H9 (cell line): Measurements from ENCODE around the gene PRSS38. TPM values are rescaled to one million over a fixed set of nuclear protein-coding genes. Genes with fewer than 3 reads are reported as not detected.

Experiments used
- DNase-seq: peaks from one replicate; pipeline ENCODE4 v3.0.0-alpha.2; 2017
- H2AFZ ChIP-seq: one replicate; pipeline ENCODE4 v1.6.1; 2013; ENCODE audit warnings: mild to moderate bottlenecking, low read length, control low read depth, moderate library complexity
- H2AK5ac ChIP-seq: 2 replicates; pipeline ENCODE4 v1.6.1; 2013; ENCODE audit warnings: low read length, control low read depth, mixed read lengths; ENCODE audit not compliant: insufficient read length
- H2BK120ac ChIP-seq: one replicate; pipeline ENCODE4 v1.6.1; 2013; ENCODE audit warnings: low read depth, mild to moderate bottlenecking, low read length, control low read depth, inconsistent platforms; ENCODE audit not compliant: poor library complexity, severe bottlenecking
- H2BK12ac ChIP-seq: 2 replicates; pipeline ENCODE4 v1.6.1; 2013; ENCODE audit warnings: low read length, control low read depth, mixed read lengths, low read depth; ENCODE audit not compliant: insufficient read length
- H2BK15ac ChIP-seq: 2 replicates; pipeline ENCODE4 v1.6.1; 2013; ENCODE audit warnings: low read depth, low read length, control low read depth
- H2BK20ac ChIP-seq: one replicate; pipeline ENCODE4 v1.6.1; 2013; ENCODE audit warnings: low read depth, mild to moderate bottlenecking, low read length, control low read depth, inconsistent platforms; ENCODE audit not compliant: poor library complexity, severe bottlenecking
- H2BK5ac ChIP-seq: 2 replicates; pipeline ENCODE4 v1.6.1; 2013; ENCODE audit warnings: low read length, control low read depth, mixed read lengths; ENCODE audit not compliant: insufficient read length
- H3K14ac ChIP-seq: 2 replicates; pipeline ENCODE4 v1.6.1; 2013; ENCODE audit warnings: low read length, control low read depth; ENCODE audit not compliant: insufficient read depth
- H3K18ac ChIP-seq: 2 replicates; pipeline ENCODE4 v1.6.1; 2013; ENCODE audit warnings: low read depth, mild to moderate bottlenecking, mixed read lengths, low read length, control low read depth; ENCODE audit not compliant: insufficient read length
- H3K23ac ChIP-seq: 2 replicates; pipeline ENCODE4 v1.6.1; 2013; ENCODE audit warnings: low read length, control low read depth, mixed read lengths, low read depth; ENCODE audit not compliant: insufficient read length
- H3K23me2 ChIP-seq: 2 replicates; pipeline ENCODE4 v1.6.1; 2013; ENCODE audit warnings: low read depth, mild to moderate bottlenecking, mixed read lengths, low read length, control low read depth; ENCODE audit not compliant: insufficient read length, poor library complexity, severe bottlenecking
- H3K27ac ChIP-seq: 2 replicates; pipeline ENCODE4 v1.5.1; 2013; ENCODE audit warnings: low read length, control low read depth, mixed read lengths, low read depth; ENCODE audit not compliant: insufficient read length
- H3K27me3 ChIP-seq: 2 replicates; pipeline ENCODE4 v1.6.1; 2013; ENCODE audit warnings: low read length, control low read depth, inconsistent platforms; ENCODE audit not compliant: insufficient read depth
- H3K4ac ChIP-seq: 2 replicates; pipeline ENCODE4 v1.6.1; 2013; ENCODE audit warnings: low read depth, mild to moderate bottlenecking, control low read depth, inconsistent platforms, low read length, moderate library complexity
- H3K4me1 ChIP-seq: 2 replicates; pipeline ENCODE4 v1.6.1; 2013; ENCODE audit warnings: low read length, control low read depth, inconsistent platforms; ENCODE audit not compliant: insufficient read depth
- H3K4me2 ChIP-seq: 2 replicates; pipeline ENCODE4 v1.6.1; 2013; ENCODE audit warnings: low read length, control low read depth, mixed read lengths; ENCODE audit not compliant: insufficient read length, insufficient read depth
- H3K56ac ChIP-seq: 2 replicates; pipeline ENCODE4 v1.6.1; 2013; ENCODE audit warnings: low read depth, mild to moderate bottlenecking, mixed read lengths, low read length, control low read depth; ENCODE audit not compliant: insufficient read length
- H3K79me1 ChIP-seq: 2 replicates; pipeline ENCODE4 v1.6.1; 2013; ENCODE audit warnings: low read depth, mild to moderate bottlenecking, moderate library complexity, low read length, control low read depth, inconsistent platforms; ENCODE audit not compliant: insufficient read depth, poor library complexity, severe bottlenecking
- H3K79me2 ChIP-seq: 2 replicates; pipeline ENCODE4 v1.6.1; 2013; ENCODE audit warnings: low read length, control low read depth, inconsistent platforms; ENCODE audit not compliant: insufficient read depth
- H3K9ac ChIP-seq: 2 replicates; pipeline ENCODE4 v1.6.1; 2013; ENCODE audit warnings: low read length, control low read depth, mixed read lengths; ENCODE audit not compliant: insufficient read length; ENCODE audit errors: extremely low read depth
- H3K9me3 ChIP-seq: one replicate; pipeline ENCODE4 v1.6.1; 2013; ENCODE audit warnings: low read depth, low read length, inconsistent platforms; ENCODE audit not compliant: control insufficient read depth
- H3T11ph ChIP-seq: one replicate; pipeline ENCODE4 v1.6.1; 2013; ENCODE audit warnings: mild to moderate bottlenecking, low read length, control low read depth, inconsistent platforms
- H4K20me1 ChIP-seq: one replicate; pipeline ENCODE4 v1.6.1; 2013; ENCODE audit not compliant: control insufficient read depth, insufficient read length, insufficient read depth
- H4K5ac ChIP-seq: 2 replicates; pipeline ENCODE4 v1.6.1; 2013; ENCODE audit warnings: low read depth, mild to moderate bottlenecking, mixed read lengths, low read length, control low read depth; ENCODE audit not compliant: insufficient read length
- H4K8ac ChIP-seq: replicated peaks from 2 replicates; pipeline ENCODE4 v1.6.1; 2013; ENCODE audit warnings: low read length, control low read depth, mixed read lengths, low read depth; ENCODE audit not compliant: insufficient read length
- H4K91ac ChIP-seq: 2 replicates; pipeline ENCODE4 v1.6.1; 2013; ENCODE audit warnings: low read depth, mild to moderate bottlenecking, moderate library complexity, mixed read lengths, low read length, control low read depth; ENCODE audit not compliant: insufficient read length
- H3K27ac Mint-ChIP-seq, 3 experiments: 2 replicates in 2 of 3; 3 replicates in 1 of 3; pipeline ENCODE4 v1.8.0; 2020 to 2021; ENCODE audit warnings: mixed read lengths in 3 of 3, mild to moderate bottlenecking in 1 of 3, moderate library complexity in 1 of 3
- H3K27me3 Mint-ChIP-seq: 2 replicates; pipeline ENCODE4 v1.8.0; 2021; ENCODE audit warnings: low read depth, mild to moderate bottlenecking, moderate library complexity, mixed read lengths
- H3K36me3 Mint-ChIP-seq, 3 experiments: 2 replicates in 2 of 3; 3 replicates in 1 of 3; pipeline ENCODE4 v1.8.0; 2020 to 2021; ENCODE audit warnings: low read depth in 3 of 3, mixed read lengths in 3 of 3; ENCODE audit not compliant: insufficient read depth in 1 of 3
- H3K4me1 Mint-ChIP-seq, 2 experiments: 2 replicates each; pipeline ENCODE4 v1.8.0; 2020; ENCODE audit warnings: mixed read lengths in 2 of 2
- H3K4me3 Mint-ChIP-seq, 2 experiments: 2 replicates in 1 of 2; 3 replicates in 1 of 2; pipeline ENCODE4 v1.8.0; 2020 to 2021; ENCODE audit warnings: mild to moderate bottlenecking in 2 of 2, mixed read lengths in 2 of 2, moderate library complexity in 1 of 2
- H3K9me3 Mint-ChIP-seq, 2 experiments: 2 replicates in 1 of 2; 3 replicates in 1 of 2; pipeline ENCODE4 v1.8.0; 2020; ENCODE audit warnings: mild to moderate bottlenecking in 2 of 2, mixed read lengths in 2 of 2, moderate library complexity in 1 of 2
- WGBS: extraction: QIAGEN DNeasy Blood & Tissue Kit; methylation state at CpG from one replicate; pipeline ENCODE4 v1.1.7; 2013; ENCODE audit warnings: missing lambda C conversion rate, low lambda C conversion rate, mixed read lengths; ENCODE audit not compliant: insufficient read length; ENCODE audit errors: extremely low coverage; 5-methylcytosine and 5-hydroxymethylcytosine counted together
- total RNA-seq: library from RNA; stranded (reverse); gene quantifications from 2 replicates; pipeline ENCODE4 v1.2.1, GENCODE V29; 2021
- TF ChIP-seq, protein P1 (sequence below): fragments of 200-600 bp; sonication (generic); conservative IDR thresholded peaks from 3 replicates; pipeline ENCODE4 v1.8.0; 2021; ENCODE audit warnings: antibody characterized with exemption, mild to moderate bottlenecking

Gene PRSS38
- total RNA-seq, 1 experiment from 2014 or later: not detected

GRCh38 chr1:227769047-227769935, 46.2 kb upstream of the PRSS38 start:
- Histone ChIP-seq H2BK120ac (no peak overlapping the region), H2BK20ac (no peak overlapping the region), H3K27me3 (no peaks in the 10 kb centered on the region), H3K79me2 (no peaks in the 10 kb centered on the region), H3K4ac (no peak overlapping the region), H3T11ph (no peak overlapping the region), H3K18ac (no peak overlapping the region), H4K8ac (no peak overlapping the region), H2AK5ac (no peak overlapping the region), H4K91ac (no peak overlapping the region), H3K14ac (no peak overlapping the region; the same call in 1 of the 2 replicates), H3K9ac (no peak overlapping the region), H3K56ac (no peak overlapping the region), H2BK12ac (no peak overlapping the region), H3K4me2 (no peak overlapping the region), H3K27ac (no peak overlapping the region), H3K9me3 (no peaks in the 10 kb centered on the region), H4K20me1 (no peaks in the 10 kb centered on the region), H4K5ac (no peak overlapping the region), H3K4me1 (no peaks in the 10 kb centered on the region), H2BK15ac (no peak overlapping the region), H3K79me1 (no peaks in the 10 kb centered on the region), H3K23me2 (no peaks in the 10 kb centered on the region), H2AFZ (no peak overlapping the region), H2BK5ac (no peak overlapping the region), H3K23ac (no peak overlapping the region)
- Mint-ChIP-seq H3K4me3 (no peak overlapping the region), H3K4me1 (peaks cover 0 to under 1% of the 10 kb centered on the region in 2 experiments; a peak in 2 of 4 replicates), H3K9me3 (no peaks in the 10 kb centered on the region), H3K27me3 (no peaks in the 10 kb centered on the region), H3K27ac (0 out of 7 replicates have a peak overlapping the region, but pooled peaks of 1 of the 3 experiments have one; percentile 23), H3K36me3 (peaks cover 19 to 54% (median 43%) of the 10 kb centered on the region in 3 experiments)
- TF ChIP-seq, protein P1, sequence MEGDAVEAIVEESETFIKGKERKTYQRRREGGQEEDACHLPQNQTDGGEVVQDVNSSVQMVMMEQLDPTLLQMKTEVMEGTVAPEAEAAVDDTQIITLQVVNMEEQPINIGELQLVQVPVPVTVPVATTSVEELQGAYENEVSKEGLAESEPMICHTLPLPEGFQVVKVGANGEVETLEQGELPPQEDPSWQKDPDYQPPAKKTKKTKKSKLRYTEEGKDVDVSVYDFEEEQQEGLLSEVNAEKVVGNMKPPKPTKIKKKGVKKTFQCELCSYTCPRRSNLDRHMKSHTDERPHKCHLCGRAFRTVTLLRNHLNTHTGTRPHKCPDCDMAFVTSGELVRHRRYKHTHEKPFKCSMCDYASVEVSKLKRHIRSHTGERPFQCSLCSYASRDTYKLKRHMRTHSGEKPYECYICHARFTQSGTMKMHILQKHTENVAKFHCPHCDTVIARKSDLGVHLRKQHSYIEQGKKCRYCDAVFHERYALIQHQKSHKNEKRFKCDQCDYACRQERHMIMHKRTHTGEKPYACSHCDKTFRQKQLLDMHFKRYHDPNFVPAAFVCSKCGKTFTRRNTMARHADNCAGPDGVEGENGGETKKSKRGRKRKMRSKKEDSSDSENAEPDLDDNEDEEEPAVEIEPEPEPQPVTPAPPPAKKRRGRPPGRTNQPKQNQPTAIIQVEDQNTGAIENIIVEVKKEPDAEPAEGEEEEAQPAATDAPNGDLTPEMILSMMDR: no peak
- DNase-seq: no peak
- WGBS: no CpG with 5 or more reads among the region's 20 CpGs
